Endothelial cell of umbilical vein (primary cell): Measurements from ENCODE around the gene COL21A1. TPM values are rescaled to one million over a fixed set of nuclear protein-coding genes. Genes with fewer than 3 reads are reported as not detected.

Experiments used
- BruUV-seq: library from RNA; stranded (reverse); fragments of 400-500 nt; replicated peaks from 2 replicates; lab custom pipeline; 2021; lab: Mats Ljungman, UMichigan
- CTCF ChIA-PET: fragments of 300-600, 350-600 bp; sonication (Branson Sonifier 250); formaldehyde crosslinking; loops from one replicate; lab custom pipeline; 2021; ENCODE audit warnings: antibody characterized with exemption, inconsistent platforms; lab: Charles Lee
- POLR2A ChIA-PET: fragments of 300-600, 350-600 bp; sonication (Branson Sonifier 250); formaldehyde crosslinking; loops from one replicate; lab custom pipeline; 2021; ENCODE audit warnings: antibody characterized with exemption, inconsistent platforms; lab: Charles Lee
- DNase-seq: peaks from one replicate; pipeline ENCODE4 v3.0.0-alpha.2; 2011; ENCODE audit warnings: low read depth, low spot score
- FAIRE-seq: peaks from 2 replicates; lab custom pipeline; 2011; peaks lifted over from hg19 to GRCh38; lab: Jason Lieb, UNC
- H2AFZ ChIP-seq: 2 replicates; pipeline ENCODE4 v1.6.0; 2012; ENCODE audit warnings: low read depth, low read length, control low read depth, inconsistent platforms
- H3K27ac ChIP-seq: 2 replicates; pipeline ENCODE4 v1.5.1; 2011; ENCODE audit warnings: low read depth, mild to moderate bottlenecking, control low read depth, low read length, moderate library complexity; ENCODE audit not compliant: insufficient read depth
- H3K27me3 ChIP-seq, 2 experiments: 2 replicates each; pipeline versions ENCODE4 v1.6.0 to v1.6.1; 2011; ENCODE audit warnings: low read length in 2 of 2, mixed read lengths in 1 of 2; ENCODE audit not compliant: control insufficient read depth in 2 of 2, insufficient read depth in 2 of 2
- H3K36me3 ChIP-seq, 2 experiments: 2 replicates in 1 of 2; 3 replicates in 1 of 2; pipeline ENCODE4 v1.5.1; 2011; ENCODE audit warnings: low read length in 2 of 2, mild to moderate bottlenecking in 1 of 2, moderate library complexity in 1 of 2; ENCODE audit not compliant: control insufficient read depth in 2 of 2, insufficient read depth in 2 of 2; ENCODE audit errors: extremely low read depth in 1 of 2
- H3K4me1 ChIP-seq: 3 replicates; pipeline ENCODE4 v1.5.1; 2011; ENCODE audit warnings: mild to moderate bottlenecking, low read length; ENCODE audit not compliant: control insufficient read depth, insufficient read depth; ENCODE audit errors: extremely low read depth
- H3K4me2 ChIP-seq: 2 replicates; pipeline ENCODE4 v1.6.1; 2011; ENCODE audit warnings: low read length, control low read depth, mixed read lengths; ENCODE audit not compliant: insufficient read depth
- H3K4me3 ChIP-seq, 3 experiments: fragments of 200-600 bp in 1 of 3; sonication (generic), shearing (Covaris generic) in 1 of 3; replicated peaks in 1 of 3; 2 replicates each; pipeline ENCODE4 v1.5.1; 2011 to 2016; ENCODE audit warnings: control low read depth in 3 of 3, low read length in 3 of 3, mild to moderate bottlenecking in 2 of 3, inconsistent platforms in 1 of 3, low read depth in 1 of 3, moderate library complexity in 1 of 3; ENCODE audit not compliant: insufficient read depth in 1 of 3
- H3K79me2 ChIP-seq: 2 replicates; pipeline ENCODE4 v1.6.0; 2012; ENCODE audit warnings: low read length, inconsistent platforms; ENCODE audit not compliant: control insufficient read depth, insufficient read depth
- H3K9ac ChIP-seq: replicated peaks from 2 replicates; pipeline ENCODE3; 2011; ENCODE audit warnings: low read length, control low read depth; ENCODE audit not compliant: insufficient read depth; ENCODE audit errors: extremely low read depth
- H3K9me1 ChIP-seq: replicated peaks from 3 replicates; pipeline ENCODE4 v1.6.0; 2011; ENCODE audit warnings: mild to moderate bottlenecking, low read length; ENCODE audit not compliant: control insufficient read depth, insufficient read depth; ENCODE audit errors: extremely low read depth
- H3K9me3 ChIP-seq: replicated peaks from 2 replicates; pipeline ENCODE4 v1.5.1; 2012; ENCODE audit warnings: low read length, inconsistent platforms; ENCODE audit not compliant: control insufficient read depth, insufficient read depth
- H4K20me1 ChIP-seq: replicated peaks from 2 replicates; pipeline ENCODE3; 2011; ENCODE audit warnings: mild to moderate bottlenecking, low read length; ENCODE audit not compliant: control insufficient read depth, insufficient read depth; ENCODE audit errors: extremely low read depth
- CTCF ChIP-seq, 2 donors: IDR thresholded peaks; 1 replicate in 1 of 2; 2 replicates in 1 of 2; pipeline ENCODE4 v1.5.1; 2011; ENCODE audit warnings: low read length in 2 of 2, mild to moderate bottlenecking in 2 of 2, moderate library complexity in 2 of 2, control low read depth in 1 of 2, inconsistent platforms in 1 of 2, low read depth in 1 of 2; ENCODE audit not compliant: insufficient read depth in 1 of 2; ENCODE audit errors: extremely low read depth in 1 of 2
- EZH2 ChIP-seq: IDR thresholded peaks from 2 replicates; pipeline ENCODE4 v1.6.1; 2012; ENCODE audit warnings: borderline replicate concordance, low read depth, mild to moderate bottlenecking, moderate library complexity, low read length, inconsistent platforms; ENCODE audit not compliant: severe bottlenecking
- FOS ChIP-seq: IDR thresholded peaks from 2 replicates; pipeline ENCODE4 v1.6.1; 2011; ENCODE audit warnings: mild to moderate bottlenecking, low read length, moderate library complexity, borderline replicate concordance; ENCODE audit not compliant: insufficient read depth
- GATA2 ChIP-seq: IDR thresholded peaks from 2 replicates; pipeline ENCODE4 v1.7.0; 2011; ENCODE audit warnings: low read depth, mild to moderate bottlenecking, moderate library complexity, mixed read lengths, low read length; ENCODE audit not compliant: insufficient read length, insufficient read depth
- JUN ChIP-seq: IDR thresholded peaks from 2 replicates; pipeline ENCODE4 v1.6.1; 2011; ENCODE audit warnings: borderline replicate concordance, low read depth; ENCODE audit not compliant: insufficient read length, insufficient read depth
- MAX ChIP-seq: IDR thresholded peaks from 2 replicates; pipeline ENCODE4 v1.6.1; 2011; ENCODE audit not compliant: insufficient read depth, insufficient read length
- MYC ChIP-seq: IDR thresholded peaks from one replicate; pipeline ENCODE4 v1.6.1; 2011; ENCODE audit warnings: mild to moderate bottlenecking, low read depth, low read length
- POLR2A ChIP-seq: IDR thresholded peaks from 2 replicates; pipeline ENCODE4 v1.6.1; 2012; ENCODE audit warnings: low read depth, mild to moderate bottlenecking, control low read depth, low read length
- POLR2AphosphoS5 ChIP-seq: IDR thresholded peaks from 2 replicates; pipeline ENCODE4 v1.6.1; 2012; ENCODE audit warnings: low read depth, mild to moderate bottlenecking, control low read depth, low read length, moderate library complexity; ENCODE audit not compliant: insufficient read depth
- dilution Hi-C: fragments of 300-500 bp; cut with MboI; formaldehyde crosslinking; loops from one replicate; pipeline ENCODE4 v1.15.0; 2019; ENCODE audit warnings: low sequenced_read_pairs; ENCODE audit not compliant: extremely low pct_ligation_motif_present
- intact Hi-C: fragments of 100-400 bp; cut with micrococcal nuclease; formaldehyde crosslinking; loops from one replicate; pipeline ENCODE4 v1.10.0; 2022
- polyA plus RNA-seq, 4 experiments: library from polyadenylated mRNA; depleted of rRNA in 3 of 4; stranded (reverse) in 3 of 4; unstranded in 1 of 4; fragments of >200 nt; gene quantifications; 2 replicates each; pipeline versions ENCODE4 v1.2.1 to v1.2.3, GENCODE V29; 2011 to 2012; ENCODE audit warnings: missing spikeins in 1 of 4
- total RNA-seq: library from RNA; stranded (reverse); gene quantifications from 2 replicates; pipeline ENCODE4 v1.2.3, GENCODE V29; 2021

COL21A1 gene
- total and polyA plus RNA-seq, 2 donors (not counting 3 experiments of a cell fraction or from before 2014, with no cell fraction given) = 0.22 to 1.4 TPM

- Histone ChIP-seq H2AFZ (no peak overlapping the region), H3K9me3 (no peaks in the 10 kb centered on the region), H3K27me3 (no peaks in the 10 kb centered on the region), H3K9me1 (no peaks in the 10 kb centered on the region), H3K4me2 (no peak overlapping the region), H3K27ac (no peak overlapping the region), H4K20me1 (no peaks in the 10 kb centered on the region), H3K79me2 (no peaks in the 10 kb centered on the region), H3K4me3 (no peak overlapping the region), H3K9ac (no peak overlapping the region), H3K36me3 (no peaks in the 10 kb centered on the region), H3K4me1 (no peaks in the 10 kb centered on the region)
- intact Hi-C loops (no loop called here), dilution Hi-C loops (no loop called here)
- ChIA-PET CTCF (no interaction called here), POLR2A (no interaction called here)
- no TSS peak for BruUV-seq
- TF ChIP-seq FOS = no peak
- TF ChIP-seq GATA2 = no peak
- TF ChIP-seq POLR2AphosphoS5 = no peak
- no peak for TF ChIP-seq CTCF (IDR thresholded peaks at IDR 0.05; ENCODE audit: extremely low read depth in 1 of 2, insufficient read depth in 1 of 2, low read depth in 1 of 2, low read length in 2 of 2)
- TF ChIP-seq JUN = no peak
- TF ChIP-seq POLR2A = no peak
- TF ChIP-seq MAX = no peak
- TF ChIP-seq MYC = no peak
- no peak for TF ChIP-seq EZH2
- DNase-seq (no peak), FAIRE-seq (no peak)
Observed at GRCh38 chr6:56162081-56162480, 85.3 kb downstream of the COL21A1 start.
